Stimulated activated CD4-positive, alpha-beta T cell treated with anti-CD3 and anti-CD28 coated beads, Interleukin-1b, Interleukin-23, amount 100 ng/mL, for 24 hours (primary cell): ENCODE results near the gene INSYN1.
"Not testable (repeated sequence)": the region's sequence is repeated elsewhere in the genome, so short reads cannot be mapped to it uniquely, and the experiment has no call there.

Source experiments
- DNase-seq, 4 experiments: peaks; one replicate each; pipeline ENCODE4 v3.0.0-alpha.2; 2020; ENCODE audit warnings: low read depth in 4 of 4, low spot score in 1 of 4

The INSYN1 gene, protein sequence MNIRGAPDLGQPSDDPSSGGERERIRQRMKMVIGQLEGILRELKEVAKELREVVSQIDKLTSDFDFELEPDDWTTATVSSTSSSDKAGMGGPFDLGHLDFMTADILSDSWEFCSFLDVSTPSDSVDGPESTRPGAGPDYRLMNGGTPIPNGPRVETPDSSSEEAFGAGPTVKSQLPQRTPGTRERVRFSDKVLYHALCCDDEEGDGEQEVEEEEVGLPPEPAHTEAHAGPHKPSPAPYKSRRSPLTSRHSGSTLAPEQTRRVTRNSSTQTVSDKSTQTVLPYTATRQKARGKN

DNA sequence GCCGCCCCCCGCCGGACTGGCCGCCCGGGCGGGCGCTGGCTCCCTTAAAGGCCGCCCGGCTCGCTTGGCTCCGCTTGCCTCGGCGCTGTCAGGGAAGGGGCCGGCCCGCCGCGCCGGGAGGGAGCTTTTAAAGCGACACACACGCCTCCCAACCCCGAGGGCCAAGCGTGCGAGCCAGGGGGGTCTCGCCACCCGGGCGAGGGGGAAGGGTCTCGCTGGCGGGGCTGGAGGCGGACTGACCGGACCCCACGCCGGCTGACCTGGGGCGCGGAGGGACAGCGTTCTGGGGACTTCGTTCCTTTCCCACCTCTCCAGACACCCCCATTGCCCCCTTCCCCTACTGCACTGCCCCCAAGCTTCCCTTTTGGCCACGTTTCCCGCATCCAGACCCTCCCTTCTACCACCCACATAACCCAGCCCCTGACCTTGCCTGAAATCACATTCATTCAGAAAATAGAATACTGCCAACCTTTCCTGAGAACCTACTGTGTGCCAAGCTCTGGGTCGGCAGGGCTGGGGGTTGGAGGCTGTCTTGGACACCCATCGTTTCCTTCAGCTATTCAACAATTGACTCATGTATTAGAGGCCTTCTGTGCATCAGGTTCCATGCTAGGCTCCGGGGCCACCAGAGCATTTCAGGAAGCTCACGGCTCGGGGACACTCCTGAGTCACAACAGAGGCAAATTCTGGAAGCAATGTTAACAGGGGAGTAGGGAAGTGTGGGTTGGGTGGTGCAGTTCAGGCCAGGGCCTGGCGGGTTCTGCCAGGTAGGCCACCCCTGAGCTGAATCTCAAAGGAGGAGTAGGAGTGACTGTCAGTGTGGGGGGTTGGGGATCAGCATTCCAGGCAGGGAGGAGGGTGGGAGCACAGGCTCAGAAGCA is at the start of gene INSYN1:
Gene INSYN1, minus strand, starts transcription at position 102 of the 881 bp plus-strand sequence. CDS start 2,221 bp downstream, outside the sequence.
- no peak for DNase-seq

DNA sequence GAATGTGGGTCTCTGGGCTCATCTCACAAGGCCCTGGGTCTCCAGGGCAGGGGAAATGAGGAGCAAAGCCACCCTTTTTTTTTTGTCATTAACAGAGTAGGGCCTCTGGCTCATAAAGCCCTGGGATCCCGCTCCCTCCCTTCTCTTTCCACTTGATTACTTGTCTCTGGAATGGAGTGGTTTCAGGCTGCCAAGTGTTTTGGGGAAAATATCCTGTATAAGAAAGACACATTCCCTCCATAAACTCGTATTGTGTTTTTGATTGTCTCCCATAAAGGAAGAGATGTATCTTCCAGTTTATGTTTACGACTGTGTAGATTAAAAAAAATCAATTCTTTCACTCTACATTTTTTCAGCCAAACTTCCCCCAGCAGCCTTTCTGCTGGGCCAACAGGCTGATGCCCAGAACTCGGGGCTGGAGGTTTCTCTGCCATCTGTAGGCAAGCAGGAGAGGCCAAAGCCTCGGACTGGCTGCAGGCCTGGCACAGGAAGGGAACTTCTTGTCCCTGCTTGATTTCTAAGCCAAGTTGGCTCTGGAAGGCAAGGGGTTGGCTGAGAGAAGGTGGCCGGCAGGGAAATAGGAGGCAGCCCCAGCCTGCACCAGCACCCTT is 49.4 kb upstream of the INSYN1 start:
- DNase-seq, result no peak

GRCh38 chr15:73800662-73801345 is 47.7 kb upstream of the INSYN1 start:
- DNase-seq, result no peak

- no peak for DNase-seq
Observed at GRCh38 chr15:73799466-73799865, 46.3 kb upstream of the INSYN1 start.

GRCh38 chr15:73797366-73798158 is 44.4 kb upstream of the INSYN1 start:
- DNase-seq, result no peak

DNA sequence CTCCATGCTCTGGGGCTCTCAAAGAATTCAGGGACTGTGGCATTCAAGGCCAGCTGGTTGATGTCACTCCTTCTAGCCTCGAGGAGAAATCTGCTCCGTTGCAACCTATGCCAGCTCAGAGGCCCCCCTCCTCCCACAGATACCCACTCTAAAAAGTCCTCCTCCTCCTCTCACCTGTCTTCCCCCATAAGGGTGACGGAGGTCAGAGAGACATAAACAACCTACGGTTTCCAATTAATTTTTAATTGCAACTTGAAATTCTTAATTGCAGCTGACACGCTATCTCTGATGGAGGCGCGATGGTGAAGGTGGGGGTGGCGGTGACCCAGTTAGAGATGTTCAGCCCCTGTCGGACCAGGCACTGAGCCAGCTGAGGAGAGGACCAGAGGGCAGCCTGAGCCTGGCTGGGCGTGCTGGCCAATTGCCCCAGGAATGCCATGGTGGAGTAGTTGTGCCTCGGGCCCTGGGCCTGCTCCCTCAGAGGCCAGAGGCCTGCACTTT is 43.2 kb upstream of the INSYN1 start:
- DNase-seq, result no peak

- DNase-seq, result no peak
Observed at GRCh38 chr15:73794443-73795133, 41.4 kb upstream of the INSYN1 start.

DNA sequence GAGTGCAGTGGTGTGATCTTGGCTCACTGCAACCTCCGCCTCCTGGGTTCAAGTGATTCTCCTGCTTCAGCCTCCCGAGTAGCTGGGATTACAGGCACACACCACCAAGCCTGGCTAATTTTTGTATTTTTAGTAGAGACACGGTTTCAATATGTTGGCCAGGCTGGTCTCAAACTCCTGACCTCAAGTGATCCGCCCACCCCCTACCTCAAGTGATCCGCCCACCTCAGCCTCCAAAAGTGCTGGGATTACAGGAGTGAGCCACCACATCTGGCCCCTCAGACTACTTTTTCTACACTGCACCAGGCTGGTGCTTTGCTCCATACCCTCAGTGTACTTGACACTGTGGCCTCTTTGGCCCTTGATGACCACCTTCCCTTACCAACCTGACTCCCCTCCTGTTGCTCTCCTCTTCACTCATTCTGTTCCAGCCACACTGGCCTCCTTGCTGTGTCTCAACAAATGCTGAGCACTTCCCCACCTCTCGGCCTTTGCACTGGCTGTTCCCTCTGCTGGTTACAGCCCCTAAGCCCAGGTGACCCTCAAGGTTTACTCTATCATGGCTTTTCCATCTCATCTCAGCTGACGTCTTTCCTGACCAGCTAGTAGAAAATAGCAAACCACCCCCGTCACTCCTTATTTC is 39.9 kb upstream of the INSYN1 start:
- DNase-seq, result not testable (repeated sequence)

DNA sequence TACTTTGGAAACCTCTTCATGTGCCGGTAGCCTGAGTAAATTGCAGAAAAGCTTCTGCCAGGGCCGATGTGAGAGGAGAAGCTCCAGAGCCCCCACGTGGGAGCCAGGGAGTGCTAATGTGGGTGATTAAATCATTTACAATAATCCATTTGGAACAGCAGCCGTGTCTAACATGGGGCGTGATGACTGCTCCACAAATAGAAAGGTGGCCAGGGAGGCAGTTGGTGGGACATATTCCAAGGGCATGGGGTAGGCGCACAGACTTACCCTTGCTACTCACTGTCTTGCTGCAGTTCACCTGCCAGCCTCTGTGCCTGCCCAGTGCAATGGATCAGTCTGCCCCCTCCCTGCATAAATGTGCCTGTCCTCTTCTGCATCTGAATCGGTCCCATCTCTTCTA is 39.3 kb upstream of the INSYN1 start:
- DNase-seq, result no peak

GRCh38 chr15:73789521-73790240 is 36.5 kb upstream of the INSYN1 start:
- DNase-seq, result no peak

DNA sequence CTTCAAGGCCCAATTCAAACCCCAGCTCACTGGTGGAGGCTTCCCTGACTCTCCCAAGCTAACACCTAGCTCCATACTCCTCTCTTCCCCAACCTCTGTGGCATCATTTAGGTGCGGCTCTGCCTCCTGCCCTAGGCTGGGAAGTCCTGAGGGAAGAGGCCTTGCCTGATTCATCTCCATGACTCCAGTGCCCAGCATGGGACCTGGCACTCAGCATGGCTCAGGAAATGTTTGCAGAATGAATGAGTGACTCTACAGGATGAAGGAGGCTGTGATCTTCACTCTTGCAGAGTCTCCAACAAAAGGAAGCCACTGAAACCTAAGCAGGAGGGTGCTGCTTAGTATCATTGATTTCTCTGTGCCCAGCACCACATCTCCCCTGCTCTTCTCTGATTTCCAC is 34.5 kb upstream of the INSYN1 start:
- DNase-seq, result no peak

GRCh38 chr15:73786538-73786937 is 33.4 kb upstream of the INSYN1 start:
- no peak for DNase-seq

DNA sequence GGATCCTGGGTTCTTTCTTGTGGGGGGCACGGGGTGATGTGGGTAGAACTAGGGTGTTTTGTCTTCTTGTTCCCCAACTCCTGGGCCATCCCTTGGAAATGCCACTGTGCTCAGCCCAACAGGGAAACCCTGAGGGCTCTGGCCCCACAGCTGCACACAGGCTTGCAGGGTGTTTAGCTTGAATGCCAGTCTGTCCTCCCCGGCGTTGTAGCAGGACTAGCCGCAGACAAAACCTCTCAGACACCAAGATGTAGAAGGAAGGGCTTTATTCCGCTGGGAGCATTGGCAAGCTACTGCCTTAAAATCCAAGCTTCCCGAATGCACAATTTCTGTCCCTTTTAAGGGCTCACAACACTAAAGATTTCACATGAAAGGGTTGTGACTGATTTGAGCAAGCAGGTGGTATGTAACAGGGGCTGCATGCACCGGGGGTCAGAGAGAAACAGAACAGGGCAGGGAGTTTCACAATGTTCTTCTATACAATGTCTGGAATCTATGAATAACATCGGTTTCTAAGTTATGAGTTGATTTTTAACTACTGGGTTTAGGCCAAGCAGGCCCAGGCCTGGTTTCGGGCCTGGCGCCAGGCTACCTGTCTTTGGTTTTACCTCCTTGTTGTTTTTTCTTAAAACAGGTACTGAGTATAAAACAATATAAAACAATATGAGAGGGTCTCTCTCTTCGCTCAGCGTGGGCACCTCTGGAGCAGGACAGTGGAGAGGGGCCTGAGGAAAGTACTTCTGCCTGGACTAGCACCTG is 32.3 kb upstream of the INSYN1 start:
- DNase-seq, result not testable (repeated sequence)

- no peak for DNase-seq
Observed at GRCh38 chr15:73784291-73784690, 31.1 kb upstream of the INSYN1 start.

- no peak for DNase-seq
Observed at GRCh38 chr15:73782344-73782959, 29.3 kb upstream of the INSYN1 start.

GRCh38 chr15:73781038-73781925 is 28.1 kb upstream of the INSYN1 start:
- no peak for DNase-seq
